HG03571 (cell line): Measurements from ENCODE around the gene RAMP3.
"Not testable (repeated sequence)": the region's sequence is repeated elsewhere in the genome, so short reads cannot be mapped to it uniquely, and the experiment has no call there.

Experiments used
- ATAC-seq: cut with Tn5 transposase; IDR thresholded peaks from one replicate; pipeline ENCODE4 v1.9.1; 2021; ENCODE audit not compliant: unreplicated experiment

Gene RAMP3

GRCh38 chr7:45131891-45132290 lies 25.7 kb upstream of the RAMP3 start:
- ATAC-seq = no peak

- no peak for ATAC-seq
These were observed 24.8 kb upstream of the RAMP3 start for GRCh38 chr7:45132708-45133320.

- no peak for ATAC-seq
These were observed 24.2 kb upstream of the RAMP3 start for GRCh38 chr7:45133352-45133751.

- no peak for ATAC-seq
These were observed 23.7 kb upstream of the RAMP3 start for GRCh38 chr7:45133877-45134276.

- no peak for ATAC-seq
These were observed 21.2 kb upstream of the RAMP3 start for GRCh38 chr7:45136106-45137060.

- ATAC-seq = no peak
These were observed 18.9 kb upstream of the RAMP3 start for GRCh38 chr7:45138433-45139267.

GRCh38 chr7:45140827-45141226 lies 16.8 kb upstream of the RAMP3 start:
- no peak for ATAC-seq

- no peak for ATAC-seq
These were observed 14.0 kb upstream of the RAMP3 start for GRCh38 chr7:45143616-45144015.

GRCh38 chr7:45145881-45146280 lies 11.7 kb upstream of the RAMP3 start:
- no peak for ATAC-seq

- no peak for ATAC-seq
These were observed 10.8 kb upstream of the RAMP3 start for GRCh38 chr7:45146531-45147379.

GRCh38 chr7:45147858-45148652 lies 9.5 kb upstream of the RAMP3 start:
- ATAC-seq = no peak

GRCh38 chr7:45148653-45148973 lies 9.0 kb upstream of the RAMP3 start:
- ATAC-seq = no peak

- no peak for ATAC-seq
These were observed 8.0 kb upstream of the RAMP3 start for GRCh38 chr7:45149606-45150005.

- ATAC-seq = no peak
These were observed 7.4 kb upstream of the RAMP3 start for GRCh38 chr7:45150199-45150598.

- no peak for ATAC-seq
These were observed 6.4 kb upstream of the RAMP3 start for GRCh38 chr7:45151131-45151684.

GRCh38 chr7:45151967-45152366 lies 5.6 kb upstream of the RAMP3 start:
- no peak for ATAC-seq

GRCh38 chr7:45153233-45153632 lies 4.4 kb upstream of the RAMP3 start:
- no peak for ATAC-seq

- not testable (repeated sequence) for ATAC-seq
These were observed 3.7 kb upstream of the RAMP3 start for GRCh38 chr7:45153861-45154260.

GRCh38 chr7:45155357-45155900 lies 2.2 kb upstream of the RAMP3 start:
- no peak for ATAC-seq
